Esophagus squamous epithelium (tissue), 4 donors: ENCODE results near the gene PCDH19.

ENCODE experiments used
- POLR2A ChIP-seq, 4 donors: fragments of 450-650 bp; IDR thresholded peaks; one replicate each; pipeline ENCODE4 v1.6.1; 2017; ENCODE audit warnings: antibody characterized with exemption in 4 of 4, mild to moderate bottlenecking in 4 of 4, moderate library complexity in 3 of 4
- TF ChIP-seq, protein P1 (sequence below), 6 experiments: fragments of 450-650 bp in 4 of 6; fragments of 200-600 bp in 2 of 6; sonication (generic) in 2 of 6; IDR thresholded peaks; one replicate each; pipeline ENCODE4 v1.5.1; 2016 to 2019; ENCODE audit warnings: antibody characterized with exemption in 6 of 6, mild to moderate bottlenecking in 4 of 6, moderate library complexity in 4 of 6

DNA sequence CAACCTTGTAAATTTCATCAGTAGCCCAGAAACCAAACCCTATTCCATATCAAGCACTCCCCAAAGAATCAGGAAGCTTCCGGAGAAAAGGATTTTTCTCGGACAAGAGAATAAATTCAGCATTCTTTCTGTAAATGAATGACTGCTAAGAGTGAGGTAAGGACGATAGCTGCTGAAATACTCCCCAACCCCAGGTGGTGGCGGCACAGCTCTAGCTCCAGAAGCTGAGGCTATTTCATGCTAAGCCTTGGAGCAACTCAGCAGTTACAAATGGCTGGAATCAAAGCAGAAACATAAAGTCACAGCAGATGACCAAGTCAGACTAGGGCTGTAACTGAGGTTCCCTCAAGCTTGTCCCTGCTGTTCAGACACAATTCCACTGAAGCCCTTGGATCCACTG, 13.9 kb upstream of the PCDH19 start:
- TF ChIP-seq POLR2A (IDR thresholded peaks at IDR 0.05) = no peak
- TF ChIP-seq, protein P1, sequence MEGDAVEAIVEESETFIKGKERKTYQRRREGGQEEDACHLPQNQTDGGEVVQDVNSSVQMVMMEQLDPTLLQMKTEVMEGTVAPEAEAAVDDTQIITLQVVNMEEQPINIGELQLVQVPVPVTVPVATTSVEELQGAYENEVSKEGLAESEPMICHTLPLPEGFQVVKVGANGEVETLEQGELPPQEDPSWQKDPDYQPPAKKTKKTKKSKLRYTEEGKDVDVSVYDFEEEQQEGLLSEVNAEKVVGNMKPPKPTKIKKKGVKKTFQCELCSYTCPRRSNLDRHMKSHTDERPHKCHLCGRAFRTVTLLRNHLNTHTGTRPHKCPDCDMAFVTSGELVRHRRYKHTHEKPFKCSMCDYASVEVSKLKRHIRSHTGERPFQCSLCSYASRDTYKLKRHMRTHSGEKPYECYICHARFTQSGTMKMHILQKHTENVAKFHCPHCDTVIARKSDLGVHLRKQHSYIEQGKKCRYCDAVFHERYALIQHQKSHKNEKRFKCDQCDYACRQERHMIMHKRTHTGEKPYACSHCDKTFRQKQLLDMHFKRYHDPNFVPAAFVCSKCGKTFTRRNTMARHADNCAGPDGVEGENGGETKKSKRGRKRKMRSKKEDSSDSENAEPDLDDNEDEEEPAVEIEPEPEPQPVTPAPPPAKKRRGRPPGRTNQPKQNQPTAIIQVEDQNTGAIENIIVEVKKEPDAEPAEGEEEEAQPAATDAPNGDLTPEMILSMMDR (IDR thresholded peaks at IDR 0.05) = peak in 1 of 6 experiments; percentile 46
